Stimulated activated CD4-positive, alpha-beta T cell treated with anti-CD3 and anti-CD28 coated beads, Interleukin-15, amount 100 ng/mL, for 48 hours (primary cell): Measurements from ENCODE around the gene YBX1.
"Not testable (repeated sequence)": the region's sequence is repeated elsewhere in the genome, so short reads cannot be mapped to it uniquely, and the experiment has no call there.

Experiments
- DNase-seq, 2 donors: peaks; one replicate each; pipeline ENCODE4 v3.0.0-alpha.2; 2020; ENCODE audit warnings: low read depth in 2 of 2

YBX1 gene

GRCh38 chr1:42748021-42748420 is 65.8 kb downstream of the YBX1 start:
- no peak for DNase-seq

- no peak for DNase-seq
These were observed 66.5 kb downstream of the YBX1 start for GRCh38 chr1:42748461-42749410.

- no peak for DNase-seq
These were observed 67.8 kb downstream of the YBX1 start for GRCh38 chr1:42750041-42750440.

- not testable (repeated sequence) for DNase-seq
These were observed 69.4 kb downstream of the YBX1 start for GRCh38 chr1:42751511-42752070.

- DNase-seq: no peak
These were observed 70.1 kb downstream of the YBX1 start for GRCh38 chr1:42752284-42752683.

- DNase-seq: no peak
These were observed 70.9 kb downstream of the YBX1 start for GRCh38 chr1:42753070-42753469.
